Activated T-cell treated with anti-CD3 and anti-CD28 coated beads for 48 hours (primary cell): ENCODE results near the gene AQP7.
A peak's percentile ranks its signal among the peaks of the same experiment; 100 is the strongest.
"Not testable (repeated sequence)": the region's sequence is repeated elsewhere in the genome, so short reads cannot be mapped to it uniquely, and the experiment has no call there.

Experiments
- DNase-seq: peaks from one replicate; pipeline ENCODE4 v3.0.0-alpha.2; 2020; ENCODE audit warnings: low read depth

Gene AQP7

GRCh38 chr9:33402371-33402770 is at the start of gene AQP7:
Gene AQP7 (minus strand): TSS chr9:33402568. CDS start chr9:33401262, 1,306 bp downstream.
- not testable (repeated sequence) for DNase-seq

GRCh38 chr9:33450621-33451146 is 48.3 kb upstream of the AQP7 start:
- DNase-seq: no peak

- no peak for DNase-seq
These were observed 47.3 kb upstream of the AQP7 start for GRCh38 chr9:33449715-33450114.

GRCh38 chr9:33447799-33448553 is 45.6 kb upstream of the AQP7 start:
- no peak for DNase-seq

- peak; percentile 56 for DNase-seq
These were observed 44.8 kb upstream of the AQP7 start, which contains the start of gene AQP3 for GRCh38 chr9:33446946-33447798. Gene AQP3 (minus strand): TSS chr9:33447593. CDS start chr9:33447530, 63 bp downstream.

GRCh38 chr9:33446240-33446945 is 44.0 kb upstream of the AQP7 start:
- peak; percentile 47 for DNase-seq

- no peak for DNase-seq
These were observed 43.2 kb upstream of the AQP7 start for GRCh38 chr9:33445389-33446239.

GRCh38 chr9:33443464-33444154 is 41.2 kb upstream of the AQP7 start:
- DNase-seq: no peak

GRCh38 chr9:33443047-33443446 is 40.7 kb upstream of the AQP7 start:
- DNase-seq: no peak

- no peak for DNase-seq
These were observed 39.8 kb upstream of the AQP7 start for GRCh38 chr9:33442125-33442524.

- DNase-seq: no peak
These were observed 38.2 kb upstream of the AQP7 start for GRCh38 chr9:33440609-33441008.

GRCh38 chr9:33440204-33440603 is 37.8 kb upstream of the AQP7 start:
- no peak for DNase-seq

GRCh38 chr9:33439731-33440130 is 37.4 kb upstream of the AQP7 start:
- DNase-seq: no peak

- no peak for DNase-seq
These were observed 36.7 kb upstream of the AQP7 start for GRCh38 chr9:33438926-33439680.

GRCh38 chr9:33437898-33438297 is 35.5 kb upstream of the AQP7 start:
- no peak for DNase-seq

GRCh38 chr9:33437205-33437604 is 34.8 kb upstream of the AQP7 start:
- no peak for DNase-seq

- no peak for DNase-seq
These were observed 34.1 kb upstream of the AQP7 start for GRCh38 chr9:33436445-33436844.

- DNase-seq: no peak
These were observed 33.5 kb upstream of the AQP7 start for GRCh38 chr9:33435821-33436277.

GRCh38 chr9:33434317-33435105 is 32.1 kb upstream of the AQP7 start:
- DNase-seq: no peak
